HL-60/S4 treated with phorbol 12-myristate 13-acetate at 8.2 ng/mL for 4 days and 3 days (cell line): Measurements from ENCODE around the gene PLIN5.

Source experiments
- in situ Hi-C: fragments of 300-500 bp; cut with MboI; formaldehyde crosslinking; loops from 2 replicates; pipeline ENCODE4 v1.15.0; 2022; ENCODE audit warnings: low sequenced_read_pairs

Gene PLIN5

GRCh38 chr19:4534836-4535658, at the start of gene PLIN5:
PLIN5 (minus strand) TSS chr19:4535224; CDS start chr19:4534074, 1,150 bp downstream.
- in situ Hi-C loops, result no loop called here

GRCh38 chr19:4583961-4584669, 49.1 kb upstream of the PLIN5 start:
- in situ Hi-C loops, result no loop called here

GRCh38 chr19:4582980-4583842, 48.2 kb upstream of the PLIN5 start:
- in situ Hi-C loops, result no loop called here

GRCh38 chr19:4581666-4582553, 46.9 kb upstream of the PLIN5 start:
- in situ Hi-C loops, result no loop called here

- in situ Hi-C loops, result no loop called here
These were observed 46.1 kb upstream of the PLIN5 start for GRCh38 chr19:4580961-4581665.

- in situ Hi-C loops, result no loop called here
These were observed 45.2 kb upstream of the PLIN5 start for GRCh38 chr19:4580021-4580901.

- in situ Hi-C loops, result loop anchor here (5.0 kb wide), 1 partner anchor 53 kb away; no protein-coding TSS in a partner anchor
These were observed 44.4 kb upstream of the PLIN5 start for GRCh38 chr19:4579389-4579788.

- in situ Hi-C loops, result loop anchor here (5.0 kb wide), 1 partner anchor 54 kb away; no protein-coding TSS in a partner anchor
These were observed 43.7 kb upstream of the PLIN5 start for GRCh38 chr19:4578552-4579248.

GRCh38 chr19:4577020-4577782, 42.2 kb upstream of the PLIN5 start:
- in situ Hi-C loops, result loop anchor here (5.0 kb wide), 1 partner anchor 55 kb away; no protein-coding TSS in a partner anchor

- in situ Hi-C loops, result loop anchor here (5.0 kb wide), 1 partner anchor 56 kb away; no protein-coding TSS in a partner anchor
These were observed 41.3 kb upstream of the PLIN5 start for GRCh38 chr19:4576016-4576933.

GRCh38 chr19:4575267-4576015, 40.4 kb upstream of the PLIN5 start:
- in situ Hi-C loops, result loop anchor here (5.0 kb wide), 1 partner anchor 57 kb away; no protein-coding TSS in a partner anchor

GRCh38 chr19:4573682-4574081, 38.7 kb upstream of the PLIN5 start:
- in situ Hi-C loops, result no loop called here

GRCh38 chr19:4571305-4571917, 36.4 kb upstream of the PLIN5 start:
- in situ Hi-C loops, result no loop called here

- in situ Hi-C loops, result no loop called here
These were observed 35.9 kb upstream of the PLIN5 start for GRCh38 chr19:4570916-4571304.

GRCh38 chr19:4570402-4570801, 35.4 kb upstream of the PLIN5 start:
- in situ Hi-C loops, result no loop called here
